ENCODE data around the gene NCBP2.

Gene NCBP2

DNA sequence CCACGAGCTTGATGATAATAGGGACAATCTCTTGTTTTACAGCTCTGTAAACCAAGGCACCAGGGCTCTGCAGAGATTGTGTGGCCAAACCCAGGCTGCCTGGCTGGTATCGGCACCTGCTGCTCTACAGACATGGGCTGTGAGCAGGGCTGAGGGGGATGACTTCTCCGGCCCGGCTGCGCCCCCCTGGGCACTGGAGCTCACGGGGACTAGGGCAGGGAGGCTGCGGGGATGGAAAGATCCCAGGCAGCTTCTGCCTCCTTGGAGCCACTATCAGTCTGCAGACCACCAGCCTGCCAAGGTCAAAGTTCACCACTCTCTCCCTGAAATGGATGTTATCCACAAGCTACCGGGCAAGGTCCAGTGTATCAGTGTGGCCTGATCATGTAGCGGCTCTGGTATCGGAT, 48.3 kb upstream of the NCBP2 start:
- ATAC-seq = no peak
- TF ChIP-seq, protein P1, sequence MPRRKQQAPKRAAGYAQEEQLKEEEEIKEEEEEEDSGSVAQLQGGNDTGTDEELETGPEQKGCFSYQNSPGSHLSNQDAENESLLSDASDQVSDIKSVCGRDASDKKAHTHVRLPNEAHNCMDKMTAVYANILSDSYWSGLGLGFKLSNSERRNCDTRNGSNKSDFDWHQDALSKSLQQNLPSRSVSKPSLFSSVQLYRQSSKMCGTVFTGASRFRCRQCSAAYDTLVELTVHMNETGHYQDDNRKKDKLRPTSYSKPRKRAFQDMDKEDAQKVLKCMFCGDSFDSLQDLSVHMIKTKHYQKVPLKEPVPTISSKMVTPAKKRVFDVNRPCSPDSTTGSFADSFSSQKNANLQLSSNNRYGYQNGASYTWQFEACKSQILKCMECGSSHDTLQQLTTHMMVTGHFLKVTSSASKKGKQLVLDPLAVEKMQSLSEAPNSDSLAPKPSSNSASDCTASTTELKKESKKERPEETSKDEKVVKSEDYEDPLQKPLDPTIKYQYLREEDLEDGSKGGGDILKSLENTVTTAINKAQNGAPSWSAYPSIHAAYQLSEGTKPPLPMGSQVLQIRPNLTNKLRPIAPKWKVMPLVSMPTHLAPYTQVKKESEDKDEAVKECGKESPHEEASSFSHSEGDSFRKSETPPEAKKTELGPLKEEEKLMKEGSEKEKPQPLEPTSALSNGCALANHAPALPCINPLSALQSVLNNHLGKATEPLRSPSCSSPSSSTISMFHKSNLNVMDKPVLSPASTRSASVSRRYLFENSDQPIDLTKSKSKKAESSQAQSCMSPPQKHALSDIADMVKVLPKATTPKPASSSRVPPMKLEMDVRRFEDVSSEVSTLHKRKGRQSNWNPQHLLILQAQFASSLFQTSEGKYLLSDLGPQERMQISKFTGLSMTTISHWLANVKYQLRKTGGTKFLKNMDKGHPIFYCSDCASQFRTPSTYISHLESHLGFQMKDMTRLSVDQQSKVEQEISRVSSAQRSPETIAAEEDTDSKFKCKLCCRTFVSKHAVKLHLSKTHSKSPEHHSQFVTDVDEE (CRISPR knock-in tag; IDR thresholded peaks at IDR 0.05) = no peak
- TF ChIP-seq, protein P2, sequence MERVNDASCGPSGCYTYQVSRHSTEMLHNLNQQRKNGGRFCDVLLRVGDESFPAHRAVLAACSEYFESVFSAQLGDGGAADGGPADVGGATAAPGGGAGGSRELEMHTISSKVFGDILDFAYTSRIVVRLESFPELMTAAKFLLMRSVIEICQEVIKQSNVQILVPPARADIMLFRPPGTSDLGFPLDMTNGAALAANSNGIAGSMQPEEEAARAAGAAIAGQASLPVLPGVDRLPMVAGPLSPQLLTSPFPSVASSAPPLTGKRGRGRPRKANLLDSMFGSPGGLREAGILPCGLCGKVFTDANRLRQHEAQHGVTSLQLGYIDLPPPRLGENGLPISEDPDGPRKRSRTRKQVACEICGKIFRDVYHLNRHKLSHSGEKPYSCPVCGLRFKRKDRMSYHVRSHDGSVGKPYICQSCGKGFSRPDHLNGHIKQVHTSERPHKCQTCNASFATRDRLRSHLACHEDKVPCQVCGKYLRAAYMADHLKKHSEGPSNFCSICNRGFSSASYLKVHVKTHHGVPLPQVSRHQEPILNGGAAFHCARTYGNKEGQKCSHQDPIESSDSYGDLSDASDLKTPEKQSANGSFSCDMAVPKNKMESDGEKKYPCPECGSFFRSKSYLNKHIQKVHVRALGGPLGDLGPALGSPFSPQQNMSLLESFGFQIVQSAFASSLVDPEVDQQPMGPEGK (CRISPR knock-in tag; IDR thresholded peaks at IDR 0.05; ENCODE audit: borderline replicate concordance) = no peak
- TF ChIP-seq OSR1 (CRISPR knock-in tag; IDR thresholded peaks at IDR 0.05) (no peak), ZNF8 (CRISPR knock-in tag; IDR thresholded peaks at IDR 0.05) (no peak), ZNF70 (CRISPR knock-in tag; IDR thresholded peaks at IDR 0.05) (no peak), ARNTL (CRISPR knock-in tag; IDR thresholded peaks at IDR 0.05; ENCODE audit: borderline replicate concordance, low read depth) (no peak), ZNF565 (CRISPR knock-in tag; conservative IDR thresholded peaks at IDR 0.05; ENCODE audit: low read depth) (no peak), ISL1 (CRISPR knock-in tag; IDR thresholded peaks at IDR 0.05) (no peak), TOX (CRISPR knock-in tag; IDR thresholded peaks at IDR 0.05; ENCODE audit: borderline replicate concordance) (no peak), TCF4 (CRISPR knock-in tag; IDR thresholded peaks at IDR 0.05; ENCODE audit: borderline replicate concordance) (no peak), SNAI2 (CRISPR knock-in tag; IDR thresholded peaks at IDR 0.05) (no peak), CSDC2 (CRISPR knock-in tag; IDR thresholded peaks at IDR 0.05) (no peak), PPARA (CRISPR knock-in tag; IDR thresholded peaks at IDR 0.05; ENCODE audit: borderline replicate concordance) (no peak), RARB (CRISPR knock-in tag; IDR thresholded peaks at IDR 0.05) (no peak), GLIS3 (CRISPR knock-in tag; IDR thresholded peaks at IDR 0.05) (no peak), ESRRG (CRISPR knock-in tag; IDR thresholded peaks at IDR 0.05) (no peak), BACH2 (CRISPR knock-in tag; IDR thresholded peaks at IDR 0.05; ENCODE audit: borderline replicate concordance) (no peak)
- TF ChIP-seq, protein P3, sequence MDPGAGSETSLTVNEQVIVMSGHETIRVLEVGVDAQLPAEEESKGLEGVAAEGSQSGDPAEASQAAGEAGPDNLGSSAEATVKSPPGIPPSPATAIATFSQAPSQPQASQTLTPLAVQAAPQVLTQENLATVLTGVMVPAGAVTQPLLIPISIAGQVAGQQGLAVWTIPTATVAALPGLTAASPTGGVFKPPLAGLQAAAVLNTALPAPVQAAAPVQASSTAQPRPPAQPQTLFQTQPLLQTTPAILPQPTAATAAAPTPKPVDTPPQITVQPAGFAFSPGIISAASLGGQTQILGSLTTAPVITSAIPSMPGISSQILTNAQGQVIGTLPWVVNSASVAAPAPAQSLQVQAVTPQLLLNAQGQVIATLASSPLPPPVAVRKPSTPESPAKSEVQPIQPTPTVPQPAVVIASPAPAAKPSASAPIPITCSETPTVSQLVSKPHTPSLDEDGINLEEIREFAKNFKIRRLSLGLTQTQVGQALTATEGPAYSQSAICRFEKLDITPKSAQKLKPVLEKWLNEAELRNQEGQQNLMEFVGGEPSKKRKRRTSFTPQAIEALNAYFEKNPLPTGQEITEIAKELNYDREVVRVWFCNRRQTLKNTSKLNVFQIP (CRISPR knock-in tag; IDR thresholded peaks at IDR 0.05; ENCODE audit: borderline replicate concordance, low read depth) = no peak
- TF ChIP-seq, protein P4, sequence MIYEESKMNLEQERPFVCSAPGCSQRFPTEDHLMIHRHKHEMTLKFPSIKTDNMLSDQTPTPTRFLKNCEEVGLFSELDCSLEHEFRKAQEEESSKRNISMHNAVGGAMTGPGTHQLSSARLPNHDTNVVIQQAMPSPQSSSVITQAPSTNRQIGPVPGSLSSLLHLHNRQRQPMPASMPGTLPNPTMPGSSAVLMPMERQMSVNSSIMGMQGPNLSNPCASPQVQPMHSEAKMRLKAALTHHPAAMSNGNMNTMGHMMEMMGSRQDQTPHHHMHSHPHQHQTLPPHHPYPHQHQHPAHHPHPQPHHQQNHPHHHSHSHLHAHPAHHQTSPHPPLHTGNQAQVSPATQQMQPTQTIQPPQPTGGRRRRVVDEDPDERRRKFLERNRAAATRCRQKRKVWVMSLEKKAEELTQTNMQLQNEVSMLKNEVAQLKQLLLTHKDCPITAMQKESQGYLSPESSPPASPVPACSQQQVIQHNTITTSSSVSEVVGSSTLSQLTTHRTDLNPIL (CRISPR knock-in tag; IDR thresholded peaks at IDR 0.05; ENCODE audit: low read depth) = no peak

DNA sequence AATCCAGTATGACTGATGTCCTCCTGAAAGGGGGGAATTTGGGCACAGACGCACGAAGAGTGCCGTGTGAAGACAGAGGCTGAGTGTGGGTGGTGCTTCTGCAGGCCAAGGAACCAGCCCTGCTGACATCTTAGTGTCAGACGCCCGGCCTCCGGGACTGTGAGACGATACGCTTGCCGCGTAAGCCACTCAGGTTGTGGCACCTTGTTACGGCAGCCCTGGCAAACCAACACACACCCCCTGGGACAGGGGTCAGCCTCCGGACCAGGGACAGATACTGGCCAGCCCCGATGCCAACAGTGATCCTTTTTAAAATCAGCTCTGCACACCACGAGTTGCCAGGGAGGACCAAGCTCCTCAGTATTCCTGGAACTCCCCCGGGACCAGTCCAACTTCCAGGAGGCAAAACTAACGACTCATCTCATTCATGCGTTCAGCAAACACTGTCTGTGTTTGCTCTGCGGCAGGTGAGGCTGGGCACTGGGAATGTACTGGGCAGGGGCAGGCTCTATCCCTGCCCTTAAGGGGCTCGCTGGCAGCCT, 47.5 kb upstream of the NCBP2 start:
- TF ChIP-seq ARNTL (CRISPR knock-in tag; IDR thresholded peaks at IDR 0.05; ENCODE audit: borderline replicate concordance, low read depth) (no peak), TOX (CRISPR knock-in tag; IDR thresholded peaks at IDR 0.05; ENCODE audit: borderline replicate concordance) (no peak), ESRRG (CRISPR knock-in tag; IDR thresholded peaks at IDR 0.05) (no peak), ZC3H10 (CRISPR knock-in tag; IDR thresholded peaks at IDR 0.05) (no peak), GLIS3 (CRISPR knock-in tag; IDR thresholded peaks at IDR 0.05) (no peak), ZFP30 (CRISPR knock-in tag; IDR thresholded peaks at IDR 0.05) (no peak)
- no peak for ATAC-seq

DNA sequence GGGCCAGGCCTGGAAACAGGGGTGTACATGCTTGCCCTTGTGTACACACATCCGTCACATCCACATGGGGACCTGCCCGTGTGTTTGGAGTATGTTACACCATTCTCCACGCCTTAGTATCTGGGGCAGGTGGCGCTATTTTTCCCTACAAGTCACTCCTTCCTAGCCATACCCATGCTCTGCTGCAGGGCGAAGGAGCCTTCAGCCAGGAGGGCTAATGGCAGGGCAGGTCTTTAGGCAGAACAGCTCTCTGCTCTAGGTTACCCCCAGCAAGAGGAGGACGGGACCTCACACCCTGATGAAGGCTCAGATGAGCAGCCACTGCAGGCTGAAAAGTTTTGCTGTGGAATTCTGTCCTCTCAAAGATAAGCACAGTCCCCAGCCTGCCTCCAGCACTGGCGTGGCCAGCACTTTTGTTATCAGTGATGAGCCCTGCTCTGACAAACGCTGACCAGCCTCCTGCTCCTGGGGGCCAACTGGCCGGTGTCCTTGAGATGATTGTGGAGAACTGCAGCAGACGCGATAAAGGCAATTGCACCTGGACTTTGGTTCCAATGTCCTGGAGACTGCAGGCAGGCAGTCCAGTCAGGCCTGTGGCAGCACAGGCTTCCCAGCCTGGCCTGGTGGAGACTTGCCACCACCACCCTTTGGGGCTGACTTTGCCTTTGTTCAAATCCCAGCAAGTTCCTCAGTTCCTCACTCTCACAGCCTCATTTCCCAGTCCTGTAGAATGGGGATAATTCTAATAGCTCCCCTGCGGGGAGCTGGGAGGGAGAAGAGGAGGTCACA, 46.1 kb upstream of the NCBP2 start:
- TF ChIP-seq RARB (CRISPR knock-in tag; IDR thresholded peaks at IDR 0.05) (no peak), ZNF565 (CRISPR knock-in tag; conservative IDR thresholded peaks at IDR 0.05; ENCODE audit: low read depth) (no peak), ZNF8 (CRISPR knock-in tag; IDR thresholded peaks at IDR 0.05) (no peak), BACH2 (CRISPR knock-in tag; IDR thresholded peaks at IDR 0.05; ENCODE audit: borderline replicate concordance) (no peak), PPARA (CRISPR knock-in tag; IDR thresholded peaks at IDR 0.05; ENCODE audit: borderline replicate concordance) (no peak), ESRRG (CRISPR knock-in tag; IDR thresholded peaks at IDR 0.05) (no peak)
- TF ChIP-seq, protein P1 (CRISPR knock-in tag; IDR thresholded peaks at IDR 0.05) = no peak
- TF ChIP-seq, protein P3 (CRISPR knock-in tag; IDR thresholded peaks at IDR 0.05; ENCODE audit: borderline replicate concordance, low read depth) = no peak
- ATAC-seq = peak; percentile 82
